Endothelial cell of hepatic sinusoid (primary cell): Measurements from ENCODE around the gene PCSK5.

Experiments used
- in situ Hi-C: cut with HindIII; loops from 2 replicates; pipeline ENCODE4 v1.10.0; 2017; ENCODE audit warnings: low sequenced_read_pairs

Gene PCSK5

DNA sequence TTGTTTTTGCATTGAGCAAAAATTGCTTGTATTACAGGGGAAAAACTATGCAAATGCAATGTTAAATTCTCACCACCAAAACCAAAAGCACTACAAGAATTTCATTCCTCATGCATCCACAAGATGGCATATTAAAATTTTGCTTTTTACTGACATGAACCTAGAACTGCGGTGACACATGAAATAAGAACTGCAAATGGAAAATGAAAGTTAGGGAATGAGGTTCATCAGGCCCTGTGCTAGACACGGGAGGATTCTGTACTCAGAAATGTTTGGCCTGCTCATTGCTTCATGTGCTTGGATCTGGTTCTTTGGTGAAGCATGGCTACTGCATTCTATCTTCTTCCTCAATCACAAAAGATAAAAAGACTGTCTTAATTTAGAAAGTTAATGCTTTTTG is 512.9 kb downstream of the PCSK5 start:
- in situ Hi-C loops, result no loop called here

DNA sequence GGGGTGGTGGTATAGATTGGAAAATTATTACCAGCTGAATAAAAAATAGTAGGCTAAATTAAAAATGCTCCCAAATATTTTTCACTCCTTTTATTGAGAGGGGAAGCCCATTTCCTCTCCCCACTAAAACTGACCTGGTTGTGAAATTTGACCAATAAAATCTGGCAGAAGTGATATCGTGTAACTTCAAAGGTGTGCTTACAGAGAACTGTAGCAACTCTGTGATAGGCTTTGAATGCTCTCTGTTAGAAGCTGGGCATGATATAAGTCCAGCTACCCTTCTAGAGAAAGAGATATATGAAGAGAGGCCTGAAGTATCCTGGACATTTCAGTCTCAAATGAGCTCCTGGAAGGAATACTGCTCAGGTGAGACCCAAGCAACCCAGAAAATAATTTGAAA is 513.9 kb downstream of the PCSK5 start:
- in situ Hi-C loops, result no loop called here

DNA sequence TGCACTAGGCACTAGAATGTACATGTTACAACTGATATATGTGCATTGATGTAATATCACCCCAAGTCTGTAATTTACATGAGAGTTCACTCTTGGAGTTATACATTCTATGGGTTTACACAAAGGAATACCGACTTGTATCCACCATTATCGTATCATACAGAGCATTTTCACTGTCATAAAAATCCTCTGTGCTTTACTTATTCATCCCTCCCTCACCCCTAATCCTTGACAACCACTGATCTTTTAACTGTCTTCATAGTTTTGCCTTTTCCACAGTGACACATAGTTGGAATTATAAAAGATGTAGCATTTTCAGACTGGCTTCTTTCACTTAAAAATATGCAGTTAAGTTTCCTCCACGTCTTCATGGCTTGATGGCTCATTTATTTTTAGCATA is 514.9 kb downstream of the PCSK5 start:
- in situ Hi-C loops, result no loop called here

DNA sequence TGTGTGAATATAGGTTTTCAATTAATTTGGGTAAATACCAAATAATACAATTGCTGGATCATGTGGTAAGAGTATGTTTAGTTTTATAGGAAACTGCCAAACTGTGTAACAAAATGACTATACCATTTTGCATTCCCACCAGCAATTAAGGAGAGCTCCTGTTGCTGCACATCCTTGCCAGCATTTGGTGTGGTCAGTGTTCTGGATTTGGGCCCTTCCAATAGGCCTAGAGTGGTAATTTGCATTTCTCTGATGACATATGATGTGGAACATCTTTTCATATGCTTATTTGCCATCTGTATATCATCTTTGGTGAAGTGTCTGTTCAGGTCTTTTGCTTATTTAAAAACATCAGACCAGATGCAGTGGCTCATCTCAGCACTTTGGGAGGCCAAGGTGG is 515.4 kb downstream of the PCSK5 start:
- in situ Hi-C loops, result no loop called here
